HG03060 (cell line): ENCODE data around the gene SNRPA1.
"Not testable (repeated sequence)": the region's sequence is repeated elsewhere in the genome, so short reads cannot be mapped to it uniquely, and the experiment has no call there.

Experiments
- ATAC-seq: cut with Tn5 transposase; IDR thresholded peaks from one replicate; pipeline ENCODE4 v1.9.1; 2021; ENCODE audit warnings: low read depth, moderate number of reproducible peaks; ENCODE audit not compliant: unreplicated experiment

SNRPA1 gene

GRCh38 chr15:101294731-101295606 is at the start of gene SNRPA1:
Gene SNRPA1, minus strand, starts transcription at chr15:101295248. Its CDS starts 70 bp downstream, at chr15:101295178.
- ATAC-seq, result peak; percentile 60

DNA sequence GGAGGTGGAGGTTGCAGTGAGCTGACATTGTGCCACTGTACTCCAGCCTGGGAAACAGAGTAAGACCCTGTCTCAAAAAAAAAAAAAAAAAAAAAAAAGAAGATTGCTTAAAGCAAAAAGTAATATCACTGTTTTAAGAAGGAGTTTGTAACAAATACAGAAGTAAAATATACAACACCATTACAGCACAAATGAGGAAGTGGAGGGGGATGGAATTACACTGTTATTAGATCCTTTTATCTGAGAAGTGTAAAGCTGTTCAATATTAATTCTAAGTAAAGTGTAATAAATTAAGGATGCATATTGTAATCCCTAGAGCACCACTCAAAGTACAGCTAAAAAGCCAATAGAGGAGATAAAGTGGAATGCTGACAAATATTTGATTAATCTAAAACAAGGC is 47.0 kb upstream of the SNRPA1 start:
- no peak for ATAC-seq

DNA sequence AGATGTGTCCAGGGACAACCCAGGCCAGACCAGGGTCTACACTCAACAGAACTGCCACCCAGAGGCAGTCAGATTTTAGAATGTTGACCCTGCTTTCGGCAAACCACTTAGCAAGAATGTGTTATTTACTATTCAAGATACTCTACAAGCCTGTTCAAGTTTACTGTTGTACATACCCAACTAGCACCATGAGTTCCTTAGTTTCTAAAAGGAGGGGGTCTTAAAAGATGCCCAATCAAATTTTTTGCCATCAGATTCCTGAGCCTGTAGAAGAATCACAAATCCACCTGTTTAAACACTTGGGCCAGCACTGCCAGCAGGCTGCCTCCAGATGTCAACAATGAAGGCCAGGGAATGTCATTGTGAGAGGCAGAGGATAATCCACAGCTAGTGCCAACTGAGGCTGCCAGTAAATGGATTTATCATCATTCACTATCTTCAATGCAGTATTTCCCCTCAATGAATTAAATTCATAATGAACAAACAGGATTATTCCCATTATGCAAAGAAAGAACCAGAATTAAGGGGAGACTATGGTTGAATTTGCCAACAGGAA is 43.5 kb upstream of the SNRPA1 start:
- no peak for ATAC-seq

- no peak for ATAC-seq
Observed at GRCh38 chr15:101337976-101338375, 42.9 kb upstream of the SNRPA1 start.

GRCh38 chr15:101333907-101334789 is 39.1 kb upstream of the SNRPA1 start:
- not testable (repeated sequence) for ATAC-seq

GRCh38 chr15:101332061-101332467 is 37.0 kb upstream of the SNRPA1 start:
- ATAC-seq, result no peak

GRCh38 chr15:101329867-101330380 is 34.9 kb upstream of the SNRPA1 start:
- no peak for ATAC-seq

DNA sequence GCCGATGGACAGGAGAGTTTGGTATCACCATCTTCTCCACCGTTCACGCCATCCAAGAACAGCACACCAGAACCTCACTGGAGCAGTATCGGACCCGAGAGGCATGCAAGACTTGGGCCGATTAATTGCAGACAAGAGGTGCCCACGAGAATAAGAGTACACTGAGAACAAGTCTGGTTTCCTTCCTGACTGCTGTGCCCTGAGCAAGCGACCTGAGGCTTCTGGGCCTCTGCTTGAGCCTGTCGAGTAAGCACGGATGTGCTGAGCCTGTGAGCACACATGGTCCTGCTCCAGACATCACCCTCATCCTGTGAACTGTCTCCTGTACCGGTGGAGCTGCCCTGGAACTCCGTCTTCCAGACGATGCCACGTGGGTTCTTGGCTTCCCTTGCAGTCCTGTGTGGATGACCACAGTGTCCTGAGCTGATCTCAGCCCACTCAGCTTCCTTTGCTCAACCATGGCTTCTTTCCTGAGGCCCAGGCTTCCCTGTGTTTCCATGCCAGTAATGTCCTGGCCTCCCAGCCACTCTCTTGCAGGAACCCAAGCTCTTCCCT is 34.3 kb upstream of the SNRPA1 start:
- no peak for ATAC-seq

DNA sequence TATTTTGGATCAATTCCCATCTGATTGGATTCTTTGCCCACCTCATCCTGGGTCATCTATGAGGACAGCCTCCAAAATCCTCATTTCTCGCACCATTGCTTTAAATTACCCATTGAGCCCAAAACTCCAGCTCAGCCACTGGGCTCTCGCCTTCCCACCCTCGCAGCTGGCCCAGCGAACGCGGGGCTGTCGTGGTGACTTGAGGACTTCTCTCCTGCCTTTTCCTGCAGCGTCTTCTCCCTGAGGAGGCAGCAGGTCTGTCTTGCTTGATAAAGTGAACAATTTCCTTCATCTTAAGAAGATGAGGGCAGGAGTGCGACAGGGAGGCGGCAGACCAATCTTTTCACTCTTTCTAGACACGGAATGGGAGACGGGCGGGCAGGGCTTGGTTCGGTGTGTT is 33.0 kb upstream of the SNRPA1 start:
- ATAC-seq, result no peak

DNA sequence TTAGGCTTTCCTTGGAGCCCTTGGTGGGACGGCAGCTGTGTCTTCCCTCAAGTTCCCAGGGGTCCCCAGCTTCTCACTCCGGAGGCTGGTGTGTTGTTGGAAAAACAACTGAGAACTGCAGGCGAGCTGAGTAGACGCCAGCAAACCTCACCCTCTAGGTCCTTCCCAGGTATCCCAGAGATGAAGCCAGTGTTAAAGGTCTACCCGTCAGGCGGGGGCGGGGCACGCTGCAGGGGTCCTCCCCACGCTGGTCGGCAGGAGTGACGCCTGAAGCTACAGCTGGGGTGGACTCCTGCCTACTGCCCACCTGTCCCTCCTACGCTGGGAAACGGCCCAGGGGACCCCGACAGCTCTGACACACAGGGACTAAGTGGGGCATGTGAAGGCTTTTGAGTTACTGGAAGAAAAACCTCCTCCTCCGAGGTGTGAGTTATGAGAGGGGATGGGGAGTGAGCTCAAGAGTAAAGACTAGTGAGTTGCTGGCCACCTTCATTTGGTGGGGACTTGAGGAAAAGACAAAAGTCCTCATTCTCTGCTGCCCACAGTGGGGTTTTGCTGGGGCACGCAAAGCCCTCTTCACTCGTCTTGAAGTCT is 32.2 kb upstream of the SNRPA1 start:
- no peak for ATAC-seq

DNA sequence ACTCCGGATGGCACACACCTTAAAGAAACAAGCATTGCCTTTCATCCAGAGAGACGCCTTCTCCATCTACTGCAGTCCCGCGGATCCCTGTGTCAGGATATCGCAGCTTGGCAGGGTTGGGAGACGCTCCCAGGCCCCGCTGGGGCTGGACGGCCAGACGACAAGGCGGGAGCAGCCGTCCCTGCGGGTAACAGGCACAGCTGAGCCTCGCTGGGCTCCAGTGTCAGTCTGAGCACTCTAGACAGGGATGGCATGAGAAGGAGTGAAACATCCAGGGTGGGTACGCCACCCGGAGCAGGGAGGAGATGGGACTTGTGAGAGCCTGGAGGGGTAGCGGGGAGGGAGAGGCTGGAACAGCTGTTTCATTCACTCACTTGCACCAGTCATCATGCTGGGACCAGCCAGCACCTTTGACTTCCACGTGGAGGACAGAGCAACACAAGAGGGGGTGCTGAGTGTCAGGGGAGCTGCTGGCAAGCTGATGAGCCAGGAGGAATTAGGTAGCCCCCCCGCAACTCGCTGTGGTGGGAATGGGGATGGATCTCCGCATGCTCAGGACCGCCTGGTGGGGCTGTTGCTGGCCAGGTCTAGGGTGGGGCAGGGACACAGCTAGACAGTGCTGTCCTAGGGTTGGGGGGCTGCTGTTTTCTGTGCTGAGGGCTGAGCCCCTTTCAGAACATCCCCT is 31.6 kb upstream of the SNRPA1 start:
- ATAC-seq, result no peak

GRCh38 chr15:101326026-101326315 is 30.9 kb upstream of the SNRPA1 start:
- ATAC-seq, result no peak

- no peak for ATAC-seq
Observed at GRCh38 chr15:101325263-101326025, 30.4 kb upstream of the SNRPA1 start.

GRCh38 chr15:101324524-101325177 is 29.6 kb upstream of the SNRPA1 start:
- no peak for ATAC-seq

DNA sequence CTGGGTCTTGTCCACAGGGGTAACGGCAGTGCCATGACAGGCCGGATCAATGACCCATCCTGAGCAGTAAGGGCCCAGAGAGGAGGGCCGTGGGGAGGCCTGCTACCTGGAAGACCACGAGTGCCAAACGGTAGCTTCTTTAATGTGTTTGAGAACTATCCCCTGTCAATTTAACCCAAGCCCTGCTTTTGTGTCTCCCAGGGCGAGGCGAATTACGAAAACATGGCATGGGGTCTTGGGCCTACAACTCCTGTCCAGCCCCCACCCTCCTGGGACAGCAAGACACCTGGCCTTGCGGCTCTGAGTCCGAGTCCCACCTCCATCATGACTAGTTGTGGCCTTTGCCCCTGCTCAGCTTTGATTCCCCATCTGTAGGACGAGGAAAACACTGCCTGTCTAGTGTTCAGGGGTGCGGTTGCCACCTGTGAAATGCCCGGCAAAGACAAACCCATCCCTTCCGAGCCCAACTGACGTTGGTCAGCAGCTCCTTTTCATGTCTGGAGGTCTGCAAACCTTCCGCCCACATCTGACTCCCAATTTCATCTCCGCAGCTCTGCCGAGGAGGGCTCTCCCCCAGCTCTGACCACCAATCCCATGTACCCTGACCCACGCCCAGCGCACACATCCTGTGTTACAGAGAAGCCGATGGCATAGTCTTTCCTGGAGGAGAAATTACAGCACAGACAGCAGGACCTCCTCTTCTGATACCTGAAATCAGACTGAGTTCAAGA is 28.9 kb upstream of the SNRPA1 start:
- ATAC-seq, result no peak

DNA sequence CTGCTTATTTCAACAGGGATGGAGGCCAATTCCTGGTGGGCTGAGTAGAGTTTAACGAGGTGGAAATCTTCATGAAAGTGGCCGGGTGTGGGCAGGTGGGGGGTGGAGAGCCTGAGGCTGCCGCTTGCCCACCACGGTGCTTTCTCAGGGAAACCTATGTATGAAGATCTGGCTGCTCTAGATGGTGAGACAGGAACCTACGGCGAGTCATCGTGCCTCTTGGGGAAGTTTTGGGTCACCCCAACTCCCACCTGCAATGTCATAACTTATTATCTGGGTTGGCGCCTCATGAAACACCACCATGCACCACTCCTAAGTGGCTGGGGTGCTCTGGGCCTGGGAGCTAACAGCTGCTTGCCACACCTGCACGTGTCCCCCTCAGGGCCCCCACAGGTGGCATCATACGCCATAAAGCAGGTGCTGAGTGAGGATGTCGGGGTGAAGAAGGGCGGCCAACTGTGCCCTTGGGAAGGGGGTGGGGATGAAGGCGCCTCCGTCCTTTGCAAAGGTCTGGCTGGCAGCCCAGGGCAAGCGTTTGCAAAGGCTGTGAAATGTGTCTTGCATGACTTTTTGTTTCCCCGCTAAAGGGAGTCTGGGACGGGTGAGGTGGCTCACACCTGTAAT is 27.9 kb upstream of the SNRPA1 start:
- no peak for ATAC-seq

DNA sequence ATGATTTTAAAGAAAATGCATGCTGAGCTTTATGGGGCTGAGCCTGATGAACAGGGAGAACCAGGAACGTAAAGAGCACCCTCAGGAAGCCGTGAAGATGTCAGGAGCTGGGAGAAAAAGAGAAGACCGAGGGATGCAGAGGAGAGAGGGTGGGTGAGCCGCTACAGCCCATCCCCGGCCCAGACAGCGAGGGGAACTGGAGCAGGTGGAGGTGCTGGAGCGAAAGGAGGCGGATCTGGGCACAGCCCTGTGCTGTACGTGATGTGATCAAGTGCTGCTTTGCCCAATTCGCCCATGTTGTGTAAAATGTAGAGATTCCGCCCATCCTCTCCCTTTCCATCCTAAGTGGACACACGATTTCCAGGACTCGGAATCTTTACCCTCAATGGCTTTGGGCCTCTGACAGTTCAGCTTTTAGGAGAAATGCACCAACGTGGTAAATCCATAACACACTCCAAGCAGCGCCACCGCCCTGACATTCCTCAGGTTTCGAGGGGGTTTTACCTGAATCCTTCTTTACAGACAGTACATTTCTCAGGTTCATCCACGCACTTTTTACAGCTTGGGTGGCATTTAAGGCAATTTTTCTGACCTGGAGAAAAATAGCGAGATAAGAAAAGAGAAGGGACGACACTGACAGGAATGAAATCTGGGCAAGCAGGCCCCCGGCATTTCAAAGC is 27.1 kb upstream of the SNRPA1 start:
- no peak for ATAC-seq
